HepG2 (cell line): ENCODE measurements around the gene USP8. TPM values are rescaled to one million over a fixed set of nuclear protein-coding genes. Genes with fewer than 3 reads are reported as not detected.

ENCODE experiments used
- ATAC-seq: fragments of 200-7000 bp; cut with Tn5 transposase; 3 replicates; pipeline ENCODE4 v1.9.1; 2020; ENCODE audit warnings: mild to moderate bottlenecking, moderate library complexity
- BruUV-seq: library from RNA; stranded (reverse); fragments of 400-500 nt; replicated peaks from 2 replicates; lab custom pipeline; 2021; lab: Mats Ljungman, UMichigan
- CTCF ChIA-PET: fragments of 300-600 bp; formaldehyde crosslinking; extraction: SDS; loops from one replicate; lab custom pipeline; 2021; ENCODE audit warnings: low total read pairs, inconsistent platforms, low intra/inter-chr PET ratio; lab: Yijun Ruan, JAX
- POLR2A ChIA-PET: fragments of 350-600 bp; sonication (Branson Sonifier 250); formaldehyde crosslinking; loops from one replicate; lab custom pipeline; 2020; ENCODE audit warnings: antibody characterized with exemption, inconsistent platforms; lab: Yijun Ruan, JAX
- DNase-seq: peaks from one replicate; pipeline ENCODE4 v3.0.0-alpha.2; 2015; ENCODE audit warnings: low spot score
- FAIRE-seq: peaks from 3 replicates; lab custom pipeline; 2011; peaks lifted over from hg19 to GRCh38; lab: Jason Lieb, UNC
- H2AFZ ChIP-seq: one replicate; pipeline ENCODE4 v1.6.1; 2011; ENCODE audit warnings: low read length, inconsistent platforms
- H3K27ac ChIP-seq: fragments of 300-600 bp; 3 replicates; pipeline ENCODE4 v1.8.0; 2011; ENCODE audit warnings: mixed run types, mild to moderate bottlenecking, mixed read lengths, low read length, inconsistent platforms; ENCODE audit not compliant: insufficient read depth; ENCODE audit errors: extremely low read length
- H3K27me3 ChIP-seq, 2 experiments: fragments of 200-600 bp in 1 of 2; 2 replicates in 1 of 2; 3 replicates in 1 of 2; pipeline versions ENCODE4 v1.6.0 to v1.8.0; 2011; ENCODE audit warnings: low read length in 2 of 2, mild to moderate bottlenecking in 2 of 2, moderate library complexity in 2 of 2, inconsistent platforms in 1 of 2; ENCODE audit not compliant: insufficient read depth in 2 of 2, control insufficient read depth in 1 of 2
- H3K36me3 ChIP-seq, 2 experiments: fragments of 200-600 bp in 1 of 2; replicated peaks in 1 of 2; 2 replicates in 1 of 2; 3 replicates in 1 of 2; pipeline versions ENCODE4 v1.5.1 to v1.8.0; 2011; ENCODE audit warnings: low read length in 2 of 2, inconsistent platforms in 1 of 2; ENCODE audit not compliant: insufficient read depth in 2 of 2, control insufficient read depth in 1 of 2
- H3K4me1 ChIP-seq: 2 replicates; pipeline ENCODE4 v1.5.1; 2012; ENCODE audit warnings: low read length, inconsistent platforms; ENCODE audit not compliant: insufficient read depth
- H3K4me2 ChIP-seq: 2 replicates; pipeline ENCODE4 v1.6.0; 2011; ENCODE audit warnings: low read depth, low read length, inconsistent platforms
- H3K4me3 ChIP-seq, 3 experiments: fragments of 200-600 bp in 1 of 3; sonication (generic), shearing (Covaris generic) in 1 of 3; replicated peaks in 1 of 3; 2 replicates each; pipeline ENCODE4 v1.5.1; 2011 to 2016; ENCODE audit warnings: low read length in 3 of 3, inconsistent platforms in 2 of 3, low read depth in 2 of 3, mild to moderate bottlenecking in 2 of 3, control low read depth in 1 of 3, mixed read lengths in 1 of 3; ENCODE audit not compliant: insufficient read depth in 1 of 3
- H3K79me2 ChIP-seq: one replicate; pipeline ENCODE4 v1.6.1; 2011; ENCODE audit warnings: low read length, inconsistent platforms; ENCODE audit not compliant: insufficient read depth
- H3K9ac ChIP-seq: 2 replicates; pipeline ENCODE4 v1.6.0; 2011; ENCODE audit warnings: mild to moderate bottlenecking, low read depth, low read length, inconsistent platforms; ENCODE audit not compliant: insufficient read depth
- H3K9me3 ChIP-seq: 2 replicates; pipeline ENCODE4 v1.5.1; 2012; ENCODE audit warnings: mild to moderate bottlenecking, low read length
- H4K20me1 ChIP-seq: 2 replicates; pipeline ENCODE4 v1.6.0; 2011; ENCODE audit warnings: inconsistent platforms, mild to moderate bottlenecking, low read length, moderate library complexity; ENCODE audit not compliant: insufficient read depth
- ARID2 ChIP-seq: sonication (generic); formaldehyde crosslinking; IDR thresholded peaks from 2 replicates; pipeline ENCODE4 v1.8.1; 2022; ENCODE audit warnings: mild to moderate bottlenecking, missing genetic modification reagents, borderline replicate concordance
- GFI1 ChIP-seq: sonication (generic); formaldehyde crosslinking; IDR thresholded peaks from 2 replicates; pipeline ENCODE4 v1.5.0; 2020; ENCODE audit warnings: missing genetic modification reagents, mild to moderate bottlenecking, borderline replicate concordance
- HNF4A ChIP-seq: sonication (generic); formaldehyde crosslinking; IDR thresholded peaks from 2 replicates; pipeline ENCODE4 v1.4.0; 2020; ENCODE audit warnings: missing genetic modification reagents
- KDM3A ChIP-seq: IDR thresholded peaks from 2 replicates; pipeline ENCODE4 v1.6.1; 2018; ENCODE audit warnings: low read depth, missing compliant biosample characterization
- MAFF ChIP-seq: IDR thresholded peaks from 2 replicates; pipeline ENCODE4 v1.6.1; 2011; ENCODE audit warnings: low read depth, low read length, improper control_type of control experiment
- MBD4 ChIP-seq: IDR thresholded peaks from 2 replicates; pipeline ENCODE4 v1.6.1; 2012; ENCODE audit warnings: low read length, inconsistent platforms, borderline replicate concordance
- SMYD3 ChIP-seq: sonication (generic); formaldehyde crosslinking; IDR thresholded peaks from 2 replicates; pipeline ENCODE4 v1.8.1; 2023; ENCODE audit warnings: mild to moderate bottlenecking, missing genetic modification reagents
- SSRP1 ChIP-seq: IDR thresholded peaks from 2 replicates; pipeline ENCODE4 v1.6.1; 2016; ENCODE audit warnings: control low read depth
- ZBTB33 ChIP-seq: sonication (generic); formaldehyde crosslinking; IDR thresholded peaks from 2 replicates; pipeline ENCODE4 v1.4.0; 2020; ENCODE audit warnings: missing genetic modification reagents
- ZBTB7B ChIP-seq: sonication (generic); formaldehyde crosslinking; IDR thresholded peaks from 2 replicates; pipeline ENCODE4 v1.4.0; 2020; ENCODE audit warnings: missing genetic modification reagents
- ZFYVE20 ChIP-seq: sonication (generic); formaldehyde crosslinking; IDR thresholded peaks from 2 replicates; pipeline ENCODE4 v1.8.0; 2023; ENCODE audit warnings: low read depth, mild to moderate bottlenecking, moderate library complexity, missing genetic modification reagents, borderline replicate concordance
- ZNF431 ChIP-seq: sonication (generic); formaldehyde crosslinking; IDR thresholded peaks from 2 replicates; pipeline ENCODE4 v1.9.0; 2022; ENCODE audit warnings: missing genetic modification reagents, low read depth, mild to moderate bottlenecking, borderline replicate concordance
- ZNF678 ChIP-seq: sonication (generic); formaldehyde crosslinking; IDR thresholded peaks from 2 replicates; pipeline ENCODE4 v1.4.0; 2020; ENCODE audit warnings: mild to moderate bottlenecking, missing genetic modification reagents
- ZNF710 ChIP-seq: sonication (generic); formaldehyde crosslinking; IDR thresholded peaks from 2 replicates; pipeline ENCODE4 v1.5.0; 2020; ENCODE audit warnings: mild to moderate bottlenecking, missing genetic modification reagents, borderline replicate concordance
- ZNF768 ChIP-seq: sonication (generic); formaldehyde crosslinking; IDR thresholded peaks from 2 replicates; pipeline ENCODE4 v1.4.0; 2020; ENCODE audit warnings: missing genetic modification reagents
- ZNF782 ChIP-seq: sonication (generic); formaldehyde crosslinking; IDR thresholded peaks from 2 replicates; pipeline ENCODE4 v1.4.0; 2020; ENCODE audit warnings: missing genetic modification reagents, mild to moderate bottlenecking, borderline replicate concordance
- WGBS: methylation state at CpG from one replicate; pipeline ENCODE4 v1.1.6; 2017; ENCODE audit warnings: low lambda C conversion rate; 5-methylcytosine and 5-hydroxymethylcytosine counted together
- in situ Hi-C: cut with HindIII; loops from 2 replicates; pipeline ENCODE4 v1.10.0; 2017; ENCODE audit warnings: low pct_unique_long_range_greater_than_20kb; ENCODE audit not compliant: extremely low pct_ligation_motif_present
- intact Hi-C: fragments of 100-400 bp; cut with micrococcal nuclease; formaldehyde crosslinking; loops from one replicate; pipeline ENCODE4 v1.10.0; 2022; ENCODE audit not compliant: unreplicated experiment
- polyA plus RNA-seq, 8 experiments: library from polyadenylated mRNA; depleted of rRNA in 3 of 8; stranded (reverse) in 7 of 8; unstranded in 1 of 8; fragments of >200 nt; fragmentation: Illumina TruSeq in 4 of 8; extraction: Trizol in 4 of 8; gene quantifications; 2 replicates each; pipeline versions ENCODE4 v1.2.1 to v1.2.3, GENCODE V29; 2011 to 2016; ENCODE audit warnings: low read depth in 4 of 8, missing spikeins in 1 of 8, mixed read lengths in 1 of 8; ENCODE audit not compliant: insufficient read depth in 1 of 8
- total RNA-seq, 5 experiments: library from RNA; depleted of rRNA; stranded (reverse); fragments of >200 nt; fragmentation: Illumina TruSeq; extraction: Trizol; gene quantifications; 2 replicates each; pipeline ENCODE4 v1.2.3, GENCODE V29; 2016; ENCODE audit warnings: low read depth in 1 of 5

USP8 gene
- total and polyA plus RNA-seq, 2 of the 13 experiments (the other 11 are each of a cell fraction or from before 2014, with no cell fraction given) = 36.4 to 50.7 TPM

GRCh38 chr15:50416890-50417289 lies 7.3 kb upstream of the USP8 start:
- Histone ChIP-seq H3K27me3 (no peaks in the 10 kb centered on the region), H3K79me2 (no peaks in the 10 kb centered on the region), H3K27ac (no peak overlapping the region), H3K9me3 (no peaks in the 10 kb centered on the region), H2AFZ (no peak overlapping the region), H3K4me1 (peaks cover under 1% of the 10 kb centered on the region; the same call in 1 of the 2 replicates), H3K9ac (no peak overlapping the region), H3K4me3 (no peak overlapping the region), H3K4me2 (no peak overlapping the region), H4K20me1 (no peaks in the 10 kb centered on the region), H3K36me3 (no peaks in the 10 kb centered on the region)
- ChIA-PET CTCF (interaction anchor here (0.6 kb wide), 1 partner anchor 469 kb away, joined by 3 read pairs; no protein-coding TSS in a partner anchor), POLR2A (no interaction called here)
- DNase-seq (no peak), ATAC-seq (no peak), FAIRE-seq (no peak)
- in situ Hi-C loops (no loop called here), intact Hi-C loops (no loop called here)
- BruUV-seq = no TSS peak
- WGBS = 95% methylated on average over 1 of the region's 1 CpG
- TF ChIP-seq KDM3A (CRISPR knock-in tag) = no peak
- no peak for TF ChIP-seq ZNF431
- no peak for TF ChIP-seq ZFYVE20
- TF ChIP-seq ZNF768 (CRISPR knock-in tag) = no peak
- no peak for TF ChIP-seq SMYD3 (CRISPR knock-in tag)
- no peak for TF ChIP-seq ZNF782 (CRISPR knock-in tag)
- TF ChIP-seq ARID2 (CRISPR knock-in tag) = no peak
- no peak for TF ChIP-seq ZNF678
- no peak for TF ChIP-seq MAFF
- TF ChIP-seq ZNF710 (CRISPR knock-in tag) = no peak
- no peak for TF ChIP-seq SSRP1 (CRISPR knock-in tag)
- no peak for TF ChIP-seq ZBTB7B
- TF ChIP-seq HNF4A = no peak
- no peak for TF ChIP-seq ZBTB33 (CRISPR knock-in tag)
- TF ChIP-seq GFI1 (CRISPR knock-in tag) = no peak
- no peak for TF ChIP-seq MBD4
